SJCRH30 (cell line): ENCODE data around the gene MXD4. TPM values are rescaled to one million over a fixed set of nuclear protein-coding genes. Genes with fewer than 3 reads are reported as not detected.
"Not testable (repeated sequence)": the region's sequence is repeated elsewhere in the genome, so short reads cannot be mapped to it uniquely, and the experiment has no call there.

Experiments used
- DNase-seq, 2 experiments: peaks; one replicate each; pipeline ENCODE4 v3.0.0-alpha.2; 2015 to 2020
- H3K27ac ChIP-seq: fragments of 250-450 bp; sonication (Bioruptor Pico); 2 replicates; pipeline ENCODE4 v1.5.1; 2020; ENCODE audit warnings: mild to moderate bottlenecking, moderate library complexity
- H3K27me3 ChIP-seq: fragments of 250-450 bp; sonication (Bioruptor Pico); 2 replicates; pipeline ENCODE4 v1.5.1; 2020; ENCODE audit warnings: mild to moderate bottlenecking, moderate library complexity
- H3K36me3 ChIP-seq: fragments of 250-450 bp; sonication (Bioruptor Pico); 2 replicates; pipeline ENCODE4 v1.5.1; 2020; ENCODE audit warnings: mild to moderate bottlenecking, moderate library complexity
- H3K4me1 ChIP-seq: fragments of 250-450 bp; sonication (Bioruptor Pico); 2 replicates; pipeline ENCODE4 v1.5.1; 2020; ENCODE audit warnings: mild to moderate bottlenecking, moderate library complexity
- H3K4me3 ChIP-seq: fragments of 250-450 bp; sonication (Bioruptor Pico); 2 replicates; pipeline ENCODE4 v1.5.1; 2020; ENCODE audit warnings: mild to moderate bottlenecking, moderate library complexity
- H3K9me3 ChIP-seq: fragments of 250-450 bp; sonication (Bioruptor Pico); replicated peaks from 2 replicates; pipeline ENCODE4 v1.5.1; 2020; ENCODE audit warnings: mild to moderate bottlenecking, moderate library complexity
- total RNA-seq: library from RNA; depleted of rRNA; stranded (reverse); fragments of >200 nt; shearing (Covaris generic); gene quantifications from 2 replicates; pipeline ENCODE4 v1.2.3, GENCODE V29; 2014; rRNA removed

Gene MXD4
- total RNA-seq, 1 experiment from 2014 or later = 7.1 TPM

GRCh38 chr4:2221378-2221777 is 40.5 kb downstream of the MXD4 start:
- not testable (repeated sequence) for H3K9me3 ChIP-seq, H3K27me3 ChIP-seq, H3K27ac ChIP-seq, H3K4me1 ChIP-seq, H3K36me3 ChIP-seq, H3K4me3 ChIP-seq, DNase-seq

DNA sequence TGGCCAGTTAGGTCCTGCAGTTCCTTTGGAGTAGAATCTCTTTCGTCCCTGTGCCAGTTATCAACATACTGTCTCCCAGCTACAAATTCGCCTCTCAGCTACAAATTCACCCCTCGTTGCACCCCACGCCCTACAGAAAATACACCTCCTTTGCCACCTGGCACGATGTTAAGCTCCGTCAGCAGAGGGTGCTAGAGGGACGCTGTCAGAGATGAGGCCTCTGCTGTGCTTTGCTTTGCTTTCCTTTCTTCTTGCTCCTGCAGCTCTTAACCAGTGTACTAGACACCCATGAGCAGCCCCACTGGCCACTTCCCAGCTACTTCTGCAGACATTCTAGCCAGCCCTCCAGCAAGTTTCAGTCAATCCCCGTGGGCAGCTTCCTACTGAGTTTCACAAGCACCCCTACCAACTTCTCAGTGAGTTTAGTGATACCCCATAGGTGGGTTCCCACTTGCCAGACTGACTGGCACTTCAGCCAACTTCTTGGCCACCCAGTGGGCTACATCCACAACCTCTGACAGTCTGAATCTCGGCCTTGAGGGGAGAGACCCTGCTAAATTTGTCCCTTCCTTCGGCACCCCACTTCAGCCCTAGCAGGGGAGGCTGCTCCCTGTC is 41.8 kb downstream of the MXD4 start:
- Histone ChIP-seq H3K27me3 (no peaks in the 10 kb centered on the region), H3K4me1 (no peaks in the 10 kb centered on the region), H3K4me3 (no peak overlapping the region), H3K27ac (no peak overlapping the region), H3K9me3 (no peaks in the 10 kb centered on the region), H3K36me3 (no peaks in the 10 kb centered on the region)
- peak; percentile 69 to 84 for DNase-seq

DNA sequence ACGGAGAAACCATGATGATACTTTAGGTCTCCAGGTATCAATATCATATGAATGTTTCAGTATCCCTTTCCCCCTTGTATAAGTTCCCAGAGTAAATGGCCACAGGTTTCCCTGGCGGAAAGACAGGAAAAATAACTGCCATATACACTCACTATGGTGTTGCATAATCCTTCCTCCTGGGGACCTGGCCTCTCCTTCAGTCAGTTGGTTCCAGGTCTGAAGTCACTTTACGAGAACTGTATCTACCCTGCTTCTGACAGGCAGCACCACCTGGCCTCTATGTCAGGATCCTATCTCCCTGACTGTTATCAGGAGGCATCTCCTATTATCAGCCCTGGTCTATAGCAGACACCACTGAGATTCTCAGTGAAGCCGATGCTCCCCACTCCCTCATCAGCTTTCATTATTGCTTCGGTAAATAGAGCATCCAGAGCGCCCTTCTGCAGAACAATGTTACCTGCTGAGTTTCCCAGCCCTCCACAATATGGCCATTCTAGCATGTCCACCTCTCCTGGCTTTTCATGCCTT is 42.6 kb downstream of the MXD4 start:
- no peak for DNase-seq
- H3K36me3 ChIP-seq = no peaks in the 10 kb centered on the region
- no peaks in the 10 kb centered on the region for H3K4me1 ChIP-seq
- no peak overlapping the region for H3K27ac ChIP-seq
- H3K4me3 ChIP-seq = no peak overlapping the region
- no peaks in the 10 kb centered on the region for H3K9me3 ChIP-seq
- H3K27me3 ChIP-seq = no peaks in the 10 kb centered on the region

GRCh38 chr4:2218436-2218835 is 43.5 kb downstream of the MXD4 start:
- H3K4me3 ChIP-seq = no peak overlapping the region
- H3K9me3 ChIP-seq = no peaks in the 10 kb centered on the region
- H3K27me3 ChIP-seq = no peaks in the 10 kb centered on the region
- H3K27ac ChIP-seq = no peak overlapping the region
- no peaks in the 10 kb centered on the region for H3K4me1 ChIP-seq
- no peaks in the 10 kb centered on the region for H3K36me3 ChIP-seq
- DNase-seq = no peak

DNA sequence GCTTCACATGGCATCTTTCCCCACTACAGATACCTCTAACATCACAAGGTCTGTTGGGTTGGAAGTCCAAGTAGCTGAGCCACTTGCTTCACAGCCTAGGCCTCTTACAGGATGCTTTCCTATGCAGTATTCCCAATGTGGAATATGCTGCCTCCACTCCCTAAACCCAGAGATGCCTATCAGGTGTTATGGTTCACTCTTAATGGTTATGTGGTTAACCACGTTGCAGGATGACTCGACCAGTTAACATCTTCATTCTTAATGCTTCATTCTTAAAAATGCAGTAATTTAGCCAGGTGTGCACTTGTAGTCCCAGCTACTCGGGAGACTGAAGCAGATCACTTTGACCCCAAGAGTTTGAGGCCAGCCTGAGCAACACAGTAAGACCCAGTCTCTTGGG is 44.2 kb downstream of the MXD4 start:
- no peaks in the 10 kb centered on the region for H3K27me3 ChIP-seq
- DNase-seq = no peak

GRCh38 chr4:2212831-2213230 is 49.1 kb downstream of the MXD4 start:
- no peaks in the 10 kb centered on the region for H3K4me1 ChIP-seq
- H3K27me3 ChIP-seq = no peaks in the 10 kb centered on the region
- H3K4me3 ChIP-seq = no peak overlapping the region
- no peaks in the 10 kb centered on the region for H3K9me3 ChIP-seq
- no peaks in the 10 kb centered on the region for H3K36me3 ChIP-seq
- DNase-seq = no peak
- H3K27ac ChIP-seq = no peak overlapping the region

More for the DNA sequence above, 44.2 kb downstream of the MXD4 start:
- Histone ChIP-seq H3K9me3 (no peaks in the 10 kb centered on the region), H3K27ac (no peak overlapping the region), H3K4me3 (no peak overlapping the region), H3K4me1 (no peaks in the 10 kb centered on the region), H3K36me3 (no peaks in the 10 kb centered on the region)

DNA sequence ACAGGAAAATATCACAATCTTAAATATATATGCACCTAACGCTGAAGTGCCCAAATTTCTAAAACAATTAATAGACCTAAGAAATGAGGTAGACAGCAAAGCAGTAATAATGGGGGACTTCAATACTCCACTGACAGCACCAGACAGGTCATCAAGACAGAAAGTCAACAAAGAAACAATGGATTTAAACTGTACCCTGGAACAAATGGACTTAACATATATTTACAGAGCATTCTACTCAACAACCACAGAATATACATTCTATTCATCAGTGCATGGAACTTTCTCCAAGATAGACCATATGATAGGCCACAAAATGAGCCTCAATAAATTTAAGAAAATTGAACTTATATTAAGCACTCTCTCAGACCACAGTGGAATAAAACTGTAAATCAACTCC is 59.1 kb downstream of the MXD4 start:
- not testable (repeated sequence) for DNase-seq, H3K4me3 ChIP-seq, H3K4me1 ChIP-seq, H3K27ac ChIP-seq, H3K36me3 ChIP-seq, H3K27me3 ChIP-seq, H3K9me3 ChIP-seq

Other genes starting within 250 kb of the MXD4 start
- gene NAT8L, start 202.8 kb downstream of the MXD4 start, total RNA-seq = 1.5 and 1.7 TPM in 2 replicates
- gene HAUS3, start 20.0 kb downstream of the MXD4 start, total RNA-seq = 25.0 and 29.1 TPM in 2 replicates
- 1.3 and 1.4 TPM in 2 replicates for gene POLN, start 20.0 kb downstream of the MXD4 start, total RNA-seq
- 0.15 TPM in 1 of 2 replicates, not detected in the other for gene ZFYVE28, start 156.5 kb upstream of the MXD4 start, total RNA-seq
- gene CFAP99, start 156.8 kb upstream of the MXD4 start, total RNA-seq = not detected in 2 replicates
- 67.6 and 71.2 TPM in 2 replicates for gene RNF4, start 207.0 kb upstream of the MXD4 start, total RNA-seq